HepG2 (cell line): Measurements from ENCODE around the gene PRMT7. TPM values are rescaled to one million over a fixed set of nuclear protein-coding genes. Genes with fewer than 3 reads are reported as not detected.

Experiments used
- EED ChIP-seq: sonication (generic); formaldehyde crosslinking; IDR thresholded peaks from 2 replicates; pipeline ENCODE4 v1.5.0; 2020; ENCODE audit warnings: mild to moderate bottlenecking, missing genetic modification reagents
- HES4 ChIP-seq: sonication (generic); formaldehyde crosslinking; IDR thresholded peaks from 2 replicates; pipeline ENCODE4 v1.9.0; 2021; ENCODE audit warnings: mild to moderate bottlenecking, missing genetic modification reagents, borderline replicate concordance
- MTERF4 ChIP-seq: sonication (generic); formaldehyde crosslinking; IDR thresholded peaks from 2 replicates; pipeline ENCODE4 v1.8.0; 2023; ENCODE audit warnings: mild to moderate bottlenecking, missing genetic modification reagents
- RAD51 ChIP-seq: fragments of 450-650 bp; IDR thresholded peaks from 2 replicates; pipeline ENCODE4 v1.6.1; 2016; ENCODE audit warnings: borderline replicate concordance
- RBAK ChIP-seq: sonication (generic); formaldehyde crosslinking; IDR thresholded peaks from 2 replicates; pipeline ENCODE4 v1.5.1; 2020; ENCODE audit warnings: mild to moderate bottlenecking, missing genetic modification reagents
- USF2 ChIP-seq, 2 experiments: sonication (generic) in 1 of 2; formaldehyde crosslinking in 1 of 2; IDR thresholded peaks; 2 replicates each; pipeline versions ENCODE4 v1.5.1 to v1.6.1; 2011 to 2020; ENCODE audit warnings: borderline replicate concordance in 1 of 2, low read depth in 1 of 2, low read length in 1 of 2, mild to moderate bottlenecking in 1 of 2, missing genetic modification reagents in 1 of 2, moderate library complexity in 1 of 2
- ZFP36L1 ChIP-seq: sonication (generic); formaldehyde crosslinking; IDR thresholded peaks from 2 replicates; pipeline ENCODE4 v1.8.0; 2022; ENCODE audit warnings: mild to moderate bottlenecking, missing genetic modification reagents, moderate library complexity
- ZNF142 ChIP-seq: sonication (generic); formaldehyde crosslinking; IDR thresholded peaks from 2 replicates; pipeline ENCODE4 v1.4.0; 2020; ENCODE audit warnings: missing genetic modification reagents
- ZNF274 ChIP-seq: sonication (generic); formaldehyde crosslinking; IDR thresholded peaks from 2 replicates; pipeline ENCODE4 v1.5.1; 2020; ENCODE audit warnings: mild to moderate bottlenecking, missing genetic modification reagents
- ZNF713 ChIP-seq: sonication (generic); formaldehyde crosslinking; IDR thresholded peaks from 2 replicates; pipeline ENCODE4 v1.4.0; 2020; ENCODE audit warnings: mild to moderate bottlenecking, missing genetic modification reagents
- polyA plus RNA-seq, 8 experiments: library from polyadenylated mRNA; depleted of rRNA in 3 of 8; stranded (reverse) in 7 of 8; unstranded in 1 of 8; fragments of >200 nt; fragmentation: Illumina TruSeq in 4 of 8; extraction: Trizol in 4 of 8; gene quantifications; 2 replicates each; pipeline versions ENCODE4 v1.2.1 to v1.2.3, GENCODE V29; 2011 to 2016; ENCODE audit warnings: low read depth in 4 of 8, missing spikeins in 1 of 8, mixed read lengths in 1 of 8; ENCODE audit not compliant: insufficient read depth in 1 of 8
- total RNA-seq, 5 experiments: library from RNA; depleted of rRNA; stranded (reverse); fragments of >200 nt; fragmentation: Illumina TruSeq; extraction: Trizol; gene quantifications; 2 replicates each; pipeline ENCODE4 v1.2.3, GENCODE V29; 2016; ENCODE audit warnings: low read depth in 1 of 5
- TF ChIP-seq, protein P1 (sequence below): sonication (generic); formaldehyde crosslinking; conservative IDR thresholded peaks from 2 replicates; pipeline ENCODE4 v1.4.0; 2020; ENCODE audit warnings: mild to moderate bottlenecking, missing genetic modification reagents, moderate library complexity
- TF ChIP-seq, protein P2 (sequence below): sonication (generic); formaldehyde crosslinking; IDR thresholded peaks from 2 replicates; pipeline ENCODE4 v1.9.0; 2022; ENCODE audit warnings: low read depth, missing genetic modification reagents

PRMT7 gene
- total and polyA plus RNA-seq, 2 of the 13 experiments (the other 11 are each of a cell fraction or from before 2014, with no cell fraction given) = 47.5 to 55.0 TPM

GRCh38 chr16:68310774-68311511 is at the start of gene PRMT7, which contains the start of gene SLC7A6OS (continued):
- TF ChIP-seq, protein P1, sequence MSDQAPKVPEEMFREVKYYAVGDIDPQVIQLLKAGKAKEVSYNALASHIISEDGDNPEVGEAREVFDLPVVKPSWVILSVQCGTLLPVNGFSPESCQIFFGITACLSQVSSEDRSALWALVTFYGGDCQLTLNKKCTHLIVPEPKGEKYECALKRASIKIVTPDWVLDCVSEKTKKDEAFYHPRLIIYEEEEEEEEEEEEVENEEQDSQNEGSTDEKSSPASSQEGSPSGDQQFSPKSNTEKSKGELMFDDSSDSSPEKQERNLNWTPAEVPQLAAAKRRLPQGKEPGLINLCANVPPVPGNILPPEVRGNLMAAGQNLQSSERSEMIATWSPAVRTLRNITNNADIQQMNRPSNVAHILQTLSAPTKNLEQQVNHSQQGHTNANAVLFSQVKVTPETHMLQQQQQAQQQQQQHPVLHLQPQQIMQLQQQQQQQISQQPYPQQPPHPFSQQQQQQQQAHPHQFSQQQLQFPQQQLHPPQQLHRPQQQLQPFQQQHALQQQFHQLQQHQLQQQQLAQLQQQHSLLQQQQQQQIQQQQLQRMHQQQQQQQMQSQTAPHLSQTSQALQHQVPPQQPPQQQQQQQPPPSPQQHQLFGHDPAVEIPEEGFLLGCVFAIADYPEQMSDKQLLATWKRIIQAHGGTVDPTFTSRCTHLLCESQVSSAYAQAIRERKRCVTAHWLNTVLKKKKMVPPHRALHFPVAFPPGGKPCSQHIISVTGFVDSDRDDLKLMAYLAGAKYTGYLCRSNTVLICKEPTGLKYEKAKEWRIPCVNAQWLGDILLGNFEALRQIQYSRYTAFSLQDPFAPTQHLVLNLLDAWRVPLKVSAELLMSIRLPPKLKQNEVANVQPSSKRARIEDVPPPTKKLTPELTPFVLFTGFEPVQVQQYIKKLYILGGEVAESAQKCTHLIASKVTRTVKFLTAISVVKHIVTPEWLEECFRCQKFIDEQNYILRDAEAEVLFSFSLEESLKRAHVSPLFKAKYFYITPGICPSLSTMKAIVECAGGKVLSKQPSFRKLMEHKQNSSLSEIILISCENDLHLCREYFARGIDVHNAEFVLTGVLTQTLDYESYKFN (CRISPR knock-in tag) = peak; percentile 67
- TF ChIP-seq HES4 (CRISPR knock-in tag) = peak; percentile 100
- TF ChIP-seq ZNF142 (CRISPR knock-in tag) = peak; percentile 98
- peak; percentile 99 for TF ChIP-seq ZFP36L1 (CRISPR knock-in tag)
- TF ChIP-seq RBAK = peak; percentile 76; the same call in 1 of the 2 replicates
- TF ChIP-seq RAD51 = no peak
- TF ChIP-seq EED (CRISPR knock-in tag) = peak; percentile 100
- TF ChIP-seq USF2 (IDR thresholded peaks at IDR 0.05; ENCODE audit: low read depth, low read length) = peak; percentile 3; the same call in 1 of the 2 replicates
- TF ChIP-seq USF2 (CRISPR knock-in tag; IDR thresholded peaks at IDR 0.05; ENCODE audit: borderline replicate concordance) = peak; percentile 73; the same call in 1 of the 2 replicates
- TF ChIP-seq MTERF4 (CRISPR knock-in tag) = peak; percentile 99
- peak; percentile 76; the same call in 1 of the 2 replicates for TF ChIP-seq ZNF713 (CRISPR knock-in tag)
- TF ChIP-seq, protein P2, sequence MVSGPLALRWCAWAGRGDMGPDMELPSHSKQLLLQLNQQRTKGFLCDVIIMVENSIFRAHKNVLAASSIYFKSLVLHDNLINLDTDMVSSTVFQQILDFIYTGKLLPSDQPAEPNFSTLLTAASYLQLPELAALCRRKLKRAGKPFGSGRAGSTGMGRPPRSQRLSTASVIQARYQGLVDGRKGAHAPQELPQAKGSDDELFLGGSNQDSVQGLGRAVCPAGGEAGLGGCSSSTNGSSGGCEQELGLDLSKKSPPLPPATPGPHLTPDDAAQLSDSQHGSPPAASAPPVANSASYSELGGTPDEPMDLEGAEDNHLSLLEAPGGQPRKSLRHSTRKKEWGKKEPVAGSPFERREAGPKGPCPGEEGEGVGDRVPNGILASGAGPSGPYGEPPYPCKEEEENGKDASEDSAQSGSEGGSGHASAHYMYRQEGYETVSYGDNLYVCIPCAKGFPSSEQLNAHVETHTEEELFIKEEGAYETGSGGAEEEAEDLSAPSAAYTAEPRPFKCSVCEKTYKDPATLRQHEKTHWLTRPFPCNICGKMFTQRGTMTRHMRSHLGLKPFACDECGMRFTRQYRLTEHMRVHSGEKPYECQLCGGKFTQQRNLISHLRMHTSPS (CRISPR knock-in tag) = peak; percentile 78
- TF ChIP-seq ZNF274 (CRISPR knock-in tag) = peak; percentile 100
